ENCODE data around the gene ALPK3. TPM values are rescaled to one million over a fixed set of nuclear protein-coding genes. Genes with fewer than 3 reads are reported as not detected.

Gene ALPK3
- total and polyA plus RNA-seq, 2 donors (not counting 3 experiments of a cell fraction or from before 2014, with no cell fraction given) = 18.4 to 36.2 TPM

GRCh38 chr15:84788500-84788899, 28.7 kb upstream of the ALPK3 start:
- H3K36me3 ChIP-seq (ENCODE audit: control insufficient read depth in 2 of 2, extremely low read depth in 1 of 2, insufficient read depth in 2 of 2, low read length in 2 of 2) = peaks cover 10 to 19% of the 10 kb centered on the region in 2 experiments
- H3K79me2 ChIP-seq (ENCODE audit: control insufficient read depth, insufficient read depth, low read length) = peaks cover 40% of the 10 kb centered on the region
- H4K20me1 ChIP-seq (replicated peaks; ENCODE audit: control insufficient read depth, extremely low read depth, insufficient read depth, low read length) = no peaks in the 10 kb centered on the region
- no peaks in the 10 kb centered on the region for H3K9me1 ChIP-seq (replicated peaks; ENCODE audit: control insufficient read depth, extremely low read depth, insufficient read depth, low read length)
- H3K4me2 ChIP-seq (ENCODE audit: insufficient read depth, low read length) = no peak overlapping the region
- H3K9me3 ChIP-seq (replicated peaks; ENCODE audit: control insufficient read depth, insufficient read depth, low read length) = no peaks in the 10 kb centered on the region
- FAIRE-seq (peak; percentile 8), DNase-seq (ENCODE audit: low read depth, low spot score) (no peak)
- TF ChIP-seq, protein P1, sequence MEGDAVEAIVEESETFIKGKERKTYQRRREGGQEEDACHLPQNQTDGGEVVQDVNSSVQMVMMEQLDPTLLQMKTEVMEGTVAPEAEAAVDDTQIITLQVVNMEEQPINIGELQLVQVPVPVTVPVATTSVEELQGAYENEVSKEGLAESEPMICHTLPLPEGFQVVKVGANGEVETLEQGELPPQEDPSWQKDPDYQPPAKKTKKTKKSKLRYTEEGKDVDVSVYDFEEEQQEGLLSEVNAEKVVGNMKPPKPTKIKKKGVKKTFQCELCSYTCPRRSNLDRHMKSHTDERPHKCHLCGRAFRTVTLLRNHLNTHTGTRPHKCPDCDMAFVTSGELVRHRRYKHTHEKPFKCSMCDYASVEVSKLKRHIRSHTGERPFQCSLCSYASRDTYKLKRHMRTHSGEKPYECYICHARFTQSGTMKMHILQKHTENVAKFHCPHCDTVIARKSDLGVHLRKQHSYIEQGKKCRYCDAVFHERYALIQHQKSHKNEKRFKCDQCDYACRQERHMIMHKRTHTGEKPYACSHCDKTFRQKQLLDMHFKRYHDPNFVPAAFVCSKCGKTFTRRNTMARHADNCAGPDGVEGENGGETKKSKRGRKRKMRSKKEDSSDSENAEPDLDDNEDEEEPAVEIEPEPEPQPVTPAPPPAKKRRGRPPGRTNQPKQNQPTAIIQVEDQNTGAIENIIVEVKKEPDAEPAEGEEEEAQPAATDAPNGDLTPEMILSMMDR (IDR thresholded peaks at IDR 0.05; ENCODE audit: extremely low read depth in 1 of 2, insufficient read depth in 1 of 2, low read depth in 1 of 2, low read length in 2 of 2) = no peak
- TF ChIP-seq FOS (IDR thresholded peaks at IDR 0.05; ENCODE audit: borderline replicate concordance, insufficient read depth, low read length) (no peak), GATA2 (IDR thresholded peaks at IDR 0.05; ENCODE audit: insufficient read depth, insufficient read length, low read depth, low read length) (no peak), MYC (IDR thresholded peaks at IDR 0.05; ENCODE audit: low read depth, low read length) (no peak), JUN (IDR thresholded peaks at IDR 0.05; ENCODE audit: borderline replicate concordance, insufficient read depth, insufficient read length, low read depth) (no peak), POLR2AphosphoS5 (IDR thresholded peaks at IDR 0.05; ENCODE audit: insufficient read depth, low read depth, low read length) (no peak), POLR2A (IDR thresholded peaks at IDR 0.05; ENCODE audit: low read depth, low read length) (no peak), MAX (IDR thresholded peaks at IDR 0.05; ENCODE audit: insufficient read depth, insufficient read length) (no peak), EZH2 (IDR thresholded peaks at IDR 0.05; ENCODE audit: borderline replicate concordance, low read depth, low read length, severe bottlenecking) (no peak)
- H3K27ac ChIP-seq (ENCODE audit: insufficient read depth, low read depth, low read length) = no peak overlapping the region
- ChIA-PET POLR2A (no interaction called here), CTCF (no interaction called here)
- H3K4me1 ChIP-seq (ENCODE audit: control insufficient read depth, extremely low read depth, insufficient read depth, low read length) = no peaks in the 10 kb centered on the region
- no TSS peak for BruUV-seq (replicated peaks)
- no peak overlapping the region for H3K4me3 ChIP-seq (replicated peaks in 1 of 3; ENCODE audit: insufficient read depth in 1 of 3, low read depth in 1 of 3, low read length in 3 of 3)
- intact Hi-C loops (cut with micrococcal nuclease) = no loop called here
- H2AFZ ChIP-seq (ENCODE audit: low read depth, low read length) = no peak overlapping the region
- no peaks in the 10 kb centered on the region for H3K27me3 ChIP-seq (ENCODE audit: control insufficient read depth in 2 of 2, insufficient read depth in 2 of 2, low read length in 2 of 2)
- dilution Hi-C loops (cut with MboI; ENCODE audit: extremely low pct_ligation_motif_present, low sequenced_read_pairs) = no loop called here
- no peak overlapping the region for H3K9ac ChIP-seq (replicated peaks; ENCODE audit: extremely low read depth, insufficient read depth, low read length)

Measured in endothelial cell of umbilical vein (primary cell).